ENCODE results near the gene CAMKMT.

GRCh38 chr2:44802777-44803424 is 441.2 kb downstream of the CAMKMT start:
- TF ChIP-seq RAD21 (IDR thresholded peaks at IDR 0.05; ENCODE audit: low read depth) (no peak), ZBTB7A (IDR thresholded peaks at IDR 0.05; ENCODE audit: low read depth) (peak; percentile 88)
- TF ChIP-seq, protein P1, sequence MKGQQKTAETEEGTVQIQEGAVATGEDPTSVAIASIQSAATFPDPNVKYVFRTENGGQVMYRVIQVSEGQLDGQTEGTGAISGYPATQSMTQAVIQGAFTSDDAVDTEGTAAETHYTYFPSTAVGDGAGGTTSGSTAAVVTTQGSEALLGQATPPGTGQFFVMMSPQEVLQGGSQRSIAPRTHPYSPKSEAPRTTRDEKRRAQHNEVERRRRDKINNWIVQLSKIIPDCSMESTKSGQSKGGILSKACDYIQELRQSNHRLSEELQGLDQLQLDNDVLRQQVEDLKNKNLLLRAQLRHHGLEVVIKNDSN (IDR thresholded peaks at IDR 0.05): no peak
